ENCODE results near the gene CNTRL.

DNA sequence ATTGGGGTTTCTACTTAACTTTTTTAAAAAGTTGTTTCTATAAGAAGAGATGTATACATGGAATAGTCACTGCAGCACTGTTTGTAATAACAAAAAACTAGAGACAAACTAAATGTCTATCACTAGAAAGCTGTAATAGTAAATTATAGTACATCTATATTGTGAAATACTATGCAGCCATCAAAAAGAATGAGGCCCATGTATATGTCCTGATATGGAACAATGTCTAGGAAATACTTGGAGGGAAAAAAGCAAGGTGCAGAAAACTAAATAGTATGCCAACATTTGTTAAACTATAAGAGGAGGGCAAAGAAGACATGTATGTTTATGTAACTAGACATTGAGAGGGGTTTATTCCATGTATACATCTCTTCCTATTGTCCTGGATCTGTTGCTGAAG is 129.9 kb downstream of the CNTRL start:
- TF ChIP-seq EP300 (conservative IDR thresholded peaks at IDR 0.05; ENCODE audit: poor library complexity, severe bottlenecking), result no peak
- TF ChIP-seq, protein P1, sequence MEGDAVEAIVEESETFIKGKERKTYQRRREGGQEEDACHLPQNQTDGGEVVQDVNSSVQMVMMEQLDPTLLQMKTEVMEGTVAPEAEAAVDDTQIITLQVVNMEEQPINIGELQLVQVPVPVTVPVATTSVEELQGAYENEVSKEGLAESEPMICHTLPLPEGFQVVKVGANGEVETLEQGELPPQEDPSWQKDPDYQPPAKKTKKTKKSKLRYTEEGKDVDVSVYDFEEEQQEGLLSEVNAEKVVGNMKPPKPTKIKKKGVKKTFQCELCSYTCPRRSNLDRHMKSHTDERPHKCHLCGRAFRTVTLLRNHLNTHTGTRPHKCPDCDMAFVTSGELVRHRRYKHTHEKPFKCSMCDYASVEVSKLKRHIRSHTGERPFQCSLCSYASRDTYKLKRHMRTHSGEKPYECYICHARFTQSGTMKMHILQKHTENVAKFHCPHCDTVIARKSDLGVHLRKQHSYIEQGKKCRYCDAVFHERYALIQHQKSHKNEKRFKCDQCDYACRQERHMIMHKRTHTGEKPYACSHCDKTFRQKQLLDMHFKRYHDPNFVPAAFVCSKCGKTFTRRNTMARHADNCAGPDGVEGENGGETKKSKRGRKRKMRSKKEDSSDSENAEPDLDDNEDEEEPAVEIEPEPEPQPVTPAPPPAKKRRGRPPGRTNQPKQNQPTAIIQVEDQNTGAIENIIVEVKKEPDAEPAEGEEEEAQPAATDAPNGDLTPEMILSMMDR (IDR thresholded peaks at IDR 0.05; ENCODE audit: poor library complexity, severe bottlenecking), result no peak

All from neural cell (in vitro differentiated cells).